A673 (cell line): Measurements from ENCODE around the gene GGN. TPM values are rescaled to one million over a fixed set of nuclear protein-coding genes. Genes with fewer than 3 reads are reported as not detected.

Source experiments
- BruUV-seq: library from RNA; stranded (reverse); fragments of 400-500 nt; replicated peaks from 2 replicates; lab custom pipeline; 2021; lab: Mats Ljungman, UMichigan
- CTCF ChIA-PET: fragments of 300-600 bp; sonication (Branson Sonifier 250); formaldehyde crosslinking; loops from one replicate; lab custom pipeline; 2022; ENCODE audit warnings: antibody characterized with exemption; lab: Charles Lee
- POLR2A ChIA-PET: fragments of 300-600 bp; sonication (Branson Sonifier 250); formaldehyde crosslinking; loops from one replicate; lab custom pipeline; 2022; ENCODE audit warnings: antibody characterized with exemption; ENCODE audit not compliant: low non-redundant PET; lab: Charles Lee
- DNase-seq: peaks from one replicate; pipeline ENCODE4 v3.0.0-alpha.2; 2015; ENCODE audit warnings: low spot score
- H3K27ac ChIP-seq: fragments of 200-600 bp; sonication (generic); 2 replicates; pipeline ENCODE4 v1.5.1; 2016; ENCODE audit warnings: mixed run types, low read depth, mild to moderate bottlenecking, mixed read lengths, antibody characterized with exemption, low read length; ENCODE audit not compliant: poor library complexity, severe bottlenecking
- H3K27me3 ChIP-seq: fragments of 200-600 bp; sonication (generic); replicated peaks from 2 replicates; pipeline ENCODE4 v1.6.1; 2017; ENCODE audit warnings: mixed run types, low read depth, mild to moderate bottlenecking, mixed read lengths, antibody characterized with exemption, low read length; ENCODE audit not compliant: insufficient read depth, poor library complexity
- H3K36me3 ChIP-seq: fragments of 200-600 bp; sonication (generic); 2 replicates; pipeline ENCODE4 v1.6.1; 2016; ENCODE audit warnings: mixed run types, mild to moderate bottlenecking, mixed read lengths, antibody characterized with exemption, low read length; ENCODE audit not compliant: insufficient read depth, poor library complexity, severe bottlenecking
- H3K4me1 ChIP-seq: fragments of 200-600 bp; sonication (generic); 2 replicates; pipeline ENCODE4 v1.6.1; 2017; ENCODE audit warnings: mixed run types, mild to moderate bottlenecking, mixed read lengths, antibody characterized with exemption, low read length; ENCODE audit not compliant: insufficient read depth, poor library complexity, severe bottlenecking
- H3K4me3 ChIP-seq: fragments of 200-600 bp; sonication (generic); 2 replicates; pipeline ENCODE4 v1.5.1; 2016; ENCODE audit warnings: low read depth, mixed run types, mild to moderate bottlenecking, mixed read lengths, low read length; ENCODE audit not compliant: poor library complexity, severe bottlenecking
- H3K9me3 ChIP-seq: fragments of 200-600 bp; sonication (generic); 2 replicates; pipeline ENCODE4 v1.6.1; 2016; ENCODE audit warnings: mixed run types, low read depth, mild to moderate bottlenecking, mixed read lengths, antibody characterized with exemption, low read length; ENCODE audit not compliant: poor library complexity, severe bottlenecking
- CTCF ChIP-seq: fragments of 300-800, 200-600 bp; sonication (generic); conservative IDR thresholded peaks from 2 replicates; pipeline ENCODE4 v1.5.1; 2017; ENCODE audit warnings: low read depth, mild to moderate bottlenecking, antibody characterized with exemption, low read length, moderate library complexity, mixed read lengths
- EZH2 ChIP-seq: fragments of 200-600 bp; sonication (generic); IDR thresholded peaks from 2 replicates; pipeline ENCODE4 v1.6.1; 2017; ENCODE audit warnings: borderline replicate concordance, low read depth, mild to moderate bottlenecking, mixed read lengths, antibody characterized with exemption, low read length; ENCODE audit not compliant: poor library complexity, severe bottlenecking
- intact Hi-C: fragments of 100-400 bp; cut with micrococcal nuclease; formaldehyde crosslinking; loops from one replicate; pipeline ENCODE4 v1.10.0; 2022; ENCODE audit not compliant: unreplicated experiment
- total RNA-seq: library from RNA; stranded (reverse); gene quantifications from 2 replicates; pipeline ENCODE4 v1.2.3, GENCODE V29; 2021

GGN gene
- total RNA-seq, 1 experiment from 2014 or later: 1.3 TPM

DNA sequence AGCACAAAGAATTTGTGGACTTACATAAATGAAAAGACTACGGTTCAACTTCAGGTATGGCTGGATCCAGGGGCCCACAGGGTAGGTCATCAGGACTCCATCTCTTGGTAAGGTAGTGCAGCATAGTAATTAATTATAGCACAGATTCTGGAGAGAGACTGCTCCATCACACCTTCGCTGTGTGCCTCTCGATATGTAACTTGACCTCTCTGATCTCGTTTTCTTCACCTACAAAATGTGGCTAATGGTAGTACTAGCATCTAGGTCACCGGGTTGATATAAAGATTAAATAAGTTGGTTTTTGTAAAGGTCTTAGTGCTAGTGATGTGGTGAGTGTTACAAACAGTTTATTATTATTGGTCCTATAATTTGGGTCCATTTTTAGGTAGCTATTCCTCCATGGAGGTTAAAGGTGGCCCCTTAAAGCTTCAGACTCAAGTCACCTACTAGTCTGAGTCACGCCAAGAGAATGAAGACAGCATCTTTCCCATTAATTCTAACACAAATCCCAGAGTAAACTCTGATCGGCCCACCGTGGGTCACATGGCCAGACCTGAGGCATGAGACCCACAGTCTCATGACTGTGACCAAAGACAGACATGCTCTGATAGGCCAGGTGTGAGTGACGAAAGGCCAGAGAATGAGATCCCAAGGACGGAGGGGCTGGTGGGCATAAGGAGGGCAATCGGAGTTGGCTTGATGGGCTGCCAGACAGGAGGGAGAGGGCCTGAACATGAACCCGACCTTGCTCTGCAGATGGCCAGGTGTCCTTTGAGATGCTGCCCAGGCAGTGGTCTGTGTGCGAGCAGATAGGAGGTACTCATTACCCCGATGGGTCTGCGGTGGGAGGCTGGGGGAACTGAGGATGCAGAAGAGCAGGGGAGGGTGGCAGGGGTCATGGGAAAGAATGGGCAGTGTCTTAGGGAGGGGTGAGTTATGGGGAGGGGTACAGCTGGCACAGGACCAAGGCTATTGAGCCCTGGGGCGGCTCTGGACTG is 31.8 kb downstream of the GGN start:
- BruUV-seq: no TSS peak
- Histone ChIP-seq H3K27ac (no peak overlapping the region), H3K27me3 (peaks cover 30% of the 10 kb centered on the region), H3K4me3 (no peak overlapping the region), H3K36me3 (no peaks in the 10 kb centered on the region), H3K9me3 (no peaks in the 10 kb centered on the region), H3K4me1 (no peaks in the 10 kb centered on the region)
- ChIA-PET CTCF (no interaction called here), POLR2A (no interaction called here)
- TF ChIP-seq EZH2 (no peak), CTCF (no peak)
- no peak for DNase-seq
- intact Hi-C loops: no loop called here

DNA sequence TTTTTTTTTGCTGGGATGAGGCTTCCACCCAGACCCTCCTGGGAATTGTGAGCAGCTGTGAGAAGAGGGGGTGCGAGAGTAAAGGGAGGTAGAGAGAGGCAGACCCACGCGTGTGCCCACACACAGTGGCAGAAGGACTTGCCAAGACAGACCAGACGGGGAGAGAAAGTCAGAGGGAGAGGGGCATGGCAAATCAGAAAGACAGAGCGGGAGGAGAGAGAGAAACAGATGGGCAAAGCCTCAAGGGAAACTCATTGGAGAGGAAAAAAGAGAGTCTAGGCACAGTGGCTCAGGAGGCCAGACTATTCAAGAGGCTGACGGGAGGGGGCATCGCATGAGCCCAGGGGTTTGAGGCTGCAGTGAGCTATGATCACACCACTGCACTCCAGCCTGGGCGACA is 35.2 kb downstream of the GGN start:
- H3K9me3 ChIP-seq: no peaks in the 10 kb centered on the region
- no peaks in the 10 kb centered on the region for H3K4me1 ChIP-seq
- H3K27ac ChIP-seq: no peak overlapping the region
- TF ChIP-seq EZH2: no peak
- ChIA-PET CTCF (no interaction called here), POLR2A (no interaction called here)
- intact Hi-C loops: no loop called here
- H3K27me3 ChIP-seq: no peaks in the 10 kb centered on the region
- no peak for DNase-seq
- no peak overlapping the region for H3K4me3 ChIP-seq
- no TSS peak for BruUV-seq
- H3K36me3 ChIP-seq: no peaks in the 10 kb centered on the region

GRCh38 chr19:38351865-38352395 is 35.9 kb downstream of the GGN start:
- no peaks in the 10 kb centered on the region for H3K36me3 ChIP-seq
- intact Hi-C loops: no loop called here
- BruUV-seq: no TSS peak
- TF ChIP-seq EZH2 (no peak), CTCF (no peak)
- H3K27ac ChIP-seq: no peak overlapping the region
- POLR2A ChIA-PET: no interaction called here
- H3K4me3 ChIP-seq: no peak overlapping the region
- H3K9me3 ChIP-seq: no peaks in the 10 kb centered on the region
- H3K27me3 ChIP-seq: no peaks in the 10 kb centered on the region
- DNase-seq: no peak
- no peaks in the 10 kb centered on the region for H3K4me1 ChIP-seq
- CTCF ChIA-PET: no interaction called here
